H9 (cell line): Measurements from ENCODE around the gene ADORA2B. TPM values are rescaled to one million over a fixed set of nuclear protein-coding genes. Genes with fewer than 3 reads are reported as not detected.

ENCODE experiments used
- DNase-seq: peaks from one replicate; pipeline ENCODE4 v3.0.0-alpha.2; 2017
- H2AFZ ChIP-seq: one replicate; pipeline ENCODE4 v1.6.1; 2013; ENCODE audit warnings: mild to moderate bottlenecking, low read length, control low read depth, moderate library complexity
- H2AK5ac ChIP-seq: 2 replicates; pipeline ENCODE4 v1.6.1; 2013; ENCODE audit warnings: low read length, control low read depth, mixed read lengths; ENCODE audit not compliant: insufficient read length
- H2BK120ac ChIP-seq: one replicate; pipeline ENCODE4 v1.6.1; 2013; ENCODE audit warnings: low read depth, mild to moderate bottlenecking, low read length, control low read depth, inconsistent platforms; ENCODE audit not compliant: poor library complexity, severe bottlenecking
- H2BK12ac ChIP-seq: 2 replicates; pipeline ENCODE4 v1.6.1; 2013; ENCODE audit warnings: low read length, control low read depth, mixed read lengths, low read depth; ENCODE audit not compliant: insufficient read length
- H2BK15ac ChIP-seq: 2 replicates; pipeline ENCODE4 v1.6.1; 2013; ENCODE audit warnings: low read depth, low read length, control low read depth
- H2BK20ac ChIP-seq: one replicate; pipeline ENCODE4 v1.6.1; 2013; ENCODE audit warnings: low read depth, mild to moderate bottlenecking, low read length, control low read depth, inconsistent platforms; ENCODE audit not compliant: poor library complexity, severe bottlenecking
- H2BK5ac ChIP-seq: 2 replicates; pipeline ENCODE4 v1.6.1; 2013; ENCODE audit warnings: low read length, control low read depth, mixed read lengths; ENCODE audit not compliant: insufficient read length
- H3K14ac ChIP-seq: 2 replicates; pipeline ENCODE4 v1.6.1; 2013; ENCODE audit warnings: low read length, control low read depth; ENCODE audit not compliant: insufficient read depth
- H3K18ac ChIP-seq: 2 replicates; pipeline ENCODE4 v1.6.1; 2013; ENCODE audit warnings: low read depth, mild to moderate bottlenecking, mixed read lengths, low read length, control low read depth; ENCODE audit not compliant: insufficient read length
- H3K23ac ChIP-seq: 2 replicates; pipeline ENCODE4 v1.6.1; 2013; ENCODE audit warnings: low read length, control low read depth, mixed read lengths, low read depth; ENCODE audit not compliant: insufficient read length
- H3K23me2 ChIP-seq: 2 replicates; pipeline ENCODE4 v1.6.1; 2013; ENCODE audit warnings: low read depth, mild to moderate bottlenecking, mixed read lengths, low read length, control low read depth; ENCODE audit not compliant: insufficient read length, poor library complexity, severe bottlenecking
- H3K27ac ChIP-seq: 2 replicates; pipeline ENCODE4 v1.5.1; 2013; ENCODE audit warnings: low read length, control low read depth, mixed read lengths, low read depth; ENCODE audit not compliant: insufficient read length
- H3K27me3 ChIP-seq: 2 replicates; pipeline ENCODE4 v1.6.1; 2013; ENCODE audit warnings: low read length, control low read depth, inconsistent platforms; ENCODE audit not compliant: insufficient read depth
- H3K4ac ChIP-seq: 2 replicates; pipeline ENCODE4 v1.6.1; 2013; ENCODE audit warnings: low read depth, mild to moderate bottlenecking, control low read depth, inconsistent platforms, low read length, moderate library complexity
- H3K4me1 ChIP-seq: 2 replicates; pipeline ENCODE4 v1.6.1; 2013; ENCODE audit warnings: low read length, control low read depth, inconsistent platforms; ENCODE audit not compliant: insufficient read depth
- H3K4me2 ChIP-seq: 2 replicates; pipeline ENCODE4 v1.6.1; 2013; ENCODE audit warnings: low read length, control low read depth, mixed read lengths; ENCODE audit not compliant: insufficient read length, insufficient read depth
- H3K56ac ChIP-seq: 2 replicates; pipeline ENCODE4 v1.6.1; 2013; ENCODE audit warnings: low read depth, mild to moderate bottlenecking, mixed read lengths, low read length, control low read depth; ENCODE audit not compliant: insufficient read length
- H3K79me1 ChIP-seq: 2 replicates; pipeline ENCODE4 v1.6.1; 2013; ENCODE audit warnings: low read depth, mild to moderate bottlenecking, moderate library complexity, low read length, control low read depth, inconsistent platforms; ENCODE audit not compliant: insufficient read depth, poor library complexity, severe bottlenecking
- H3K79me2 ChIP-seq: 2 replicates; pipeline ENCODE4 v1.6.1; 2013; ENCODE audit warnings: low read length, control low read depth, inconsistent platforms; ENCODE audit not compliant: insufficient read depth
- H3K9ac ChIP-seq: 2 replicates; pipeline ENCODE4 v1.6.1; 2013; ENCODE audit warnings: low read length, control low read depth, mixed read lengths; ENCODE audit not compliant: insufficient read length; ENCODE audit errors: extremely low read depth
- H3K9me3 ChIP-seq: one replicate; pipeline ENCODE4 v1.6.1; 2013; ENCODE audit warnings: low read depth, low read length, inconsistent platforms; ENCODE audit not compliant: control insufficient read depth
- H3T11ph ChIP-seq: one replicate; pipeline ENCODE4 v1.6.1; 2013; ENCODE audit warnings: mild to moderate bottlenecking, low read length, control low read depth, inconsistent platforms
- H4K20me1 ChIP-seq: one replicate; pipeline ENCODE4 v1.6.1; 2013; ENCODE audit not compliant: control insufficient read depth, insufficient read length, insufficient read depth
- H4K5ac ChIP-seq: 2 replicates; pipeline ENCODE4 v1.6.1; 2013; ENCODE audit warnings: low read depth, mild to moderate bottlenecking, mixed read lengths, low read length, control low read depth; ENCODE audit not compliant: insufficient read length
- H4K8ac ChIP-seq: replicated peaks from 2 replicates; pipeline ENCODE4 v1.6.1; 2013; ENCODE audit warnings: low read length, control low read depth, mixed read lengths, low read depth; ENCODE audit not compliant: insufficient read length
- H4K91ac ChIP-seq: 2 replicates; pipeline ENCODE4 v1.6.1; 2013; ENCODE audit warnings: low read depth, mild to moderate bottlenecking, moderate library complexity, mixed read lengths, low read length, control low read depth; ENCODE audit not compliant: insufficient read length
- H3K27ac Mint-ChIP-seq, 3 experiments: 2 replicates in 2 of 3; 3 replicates in 1 of 3; pipeline ENCODE4 v1.8.0; 2020 to 2021; ENCODE audit warnings: mixed read lengths in 3 of 3, mild to moderate bottlenecking in 1 of 3, moderate library complexity in 1 of 3
- H3K27me3 Mint-ChIP-seq: 2 replicates; pipeline ENCODE4 v1.8.0; 2021; ENCODE audit warnings: low read depth, mild to moderate bottlenecking, moderate library complexity, mixed read lengths
- H3K36me3 Mint-ChIP-seq, 3 experiments: 2 replicates in 2 of 3; 3 replicates in 1 of 3; pipeline ENCODE4 v1.8.0; 2020 to 2021; ENCODE audit warnings: low read depth in 3 of 3, mixed read lengths in 3 of 3; ENCODE audit not compliant: insufficient read depth in 1 of 3
- H3K4me1 Mint-ChIP-seq, 2 experiments: 2 replicates each; pipeline ENCODE4 v1.8.0; 2020; ENCODE audit warnings: mixed read lengths in 2 of 2
- H3K4me3 Mint-ChIP-seq, 2 experiments: 2 replicates in 1 of 2; 3 replicates in 1 of 2; pipeline ENCODE4 v1.8.0; 2020 to 2021; ENCODE audit warnings: mild to moderate bottlenecking in 2 of 2, mixed read lengths in 2 of 2, moderate library complexity in 1 of 2
- H3K9me3 Mint-ChIP-seq, 2 experiments: 2 replicates in 1 of 2; 3 replicates in 1 of 2; pipeline ENCODE4 v1.8.0; 2020; ENCODE audit warnings: mild to moderate bottlenecking in 2 of 2, mixed read lengths in 2 of 2, moderate library complexity in 1 of 2
- CTCF ChIP-seq: fragments of 200-600 bp; sonication (generic); conservative IDR thresholded peaks from 3 replicates; pipeline ENCODE4 v1.8.0; 2021; ENCODE audit warnings: antibody characterized with exemption, mild to moderate bottlenecking
- WGBS: extraction: QIAGEN DNeasy Blood & Tissue Kit; methylation state at CpG from one replicate; pipeline ENCODE4 v1.1.7; 2013; ENCODE audit warnings: missing lambda C conversion rate, low lambda C conversion rate, mixed read lengths; ENCODE audit not compliant: insufficient read length; ENCODE audit errors: extremely low coverage; 5-methylcytosine and 5-hydroxymethylcytosine counted together
- total RNA-seq: library from RNA; stranded (reverse); gene quantifications from 2 replicates; pipeline ENCODE4 v1.2.1, GENCODE V29; 2021

The ADORA2B gene
- total RNA-seq, 1 experiment from 2014 or later, result 3.1 TPM

- Histone ChIP-seq H3K18ac (no peak overlapping the region), H4K8ac (no peak overlapping the region), H3K4me2 (peak overlapping the region; percentile 27), H2AFZ (no peak overlapping the region), H2AK5ac (no peak overlapping the region), H3K79me1 (no peaks in the 10 kb centered on the region), H3K4me1 (no peaks in the 10 kb centered on the region), H2BK120ac (no peak overlapping the region), H3K9me3 (no peaks in the 10 kb centered on the region), H2BK15ac (no peak overlapping the region; the same call in 1 of the 2 replicates), H2BK20ac (no peak overlapping the region), H3K9ac (no peak overlapping the region), H3K23ac (no peak overlapping the region), H3K79me2 (no peaks in the 10 kb centered on the region), H2BK12ac (no peak overlapping the region), H4K91ac (no peak overlapping the region), H3K23me2 (peaks cover 15% of the 10 kb centered on the region), H4K5ac (no peak overlapping the region), H4K20me1 (no peaks in the 10 kb centered on the region), H3K4ac (no peak overlapping the region), H2BK5ac (no peak overlapping the region), H3K27me3 (peaks cover 15% of the 10 kb centered on the region; the same call in 1 of the 2 replicates), H3K56ac (no peak overlapping the region), H3K27ac (no peak overlapping the region), H3T11ph (no peak overlapping the region), H3K14ac (no peak overlapping the region)
- TF ChIP-seq CTCF, result no peak
- H3K4me3 Mint-ChIP-seq, result peak overlapping the region; percentile 56 to 82
- H3K27ac Mint-ChIP-seq, result no peak overlapping the region; a peak in 2 of 7 replicates
- H3K36me3 Mint-ChIP-seq, result no peaks in the 10 kb centered on the region; a peak in 1 of 7 replicates
- WGBS, result no CpG with 5 or more reads among the region's 40 CpGs
- peaks cover 13% of the 10 kb centered on the region in 2 experiments; a peak in 3 of 4 replicates for H3K4me1 Mint-ChIP-seq
- no peak for DNase-seq
- peaks cover 57% of the 10 kb centered on the region for H3K27me3 Mint-ChIP-seq
- H3K9me3 Mint-ChIP-seq, result peaks cover 0 to 6% of the 10 kb centered on the region in 2 experiments; a peak in 4 of 5 replicates
These were observed 765 bp upstream of the ADORA2B start for GRCh38 chr17:15943971-15944758.
